ENCODE results near the gene IGSF6.
"Not testable (repeated sequence)": the region's sequence is repeated elsewhere in the genome, so short reads cannot be mapped to it uniquely, and the experiment has no call there.

IGSF6 gene

DNA sequence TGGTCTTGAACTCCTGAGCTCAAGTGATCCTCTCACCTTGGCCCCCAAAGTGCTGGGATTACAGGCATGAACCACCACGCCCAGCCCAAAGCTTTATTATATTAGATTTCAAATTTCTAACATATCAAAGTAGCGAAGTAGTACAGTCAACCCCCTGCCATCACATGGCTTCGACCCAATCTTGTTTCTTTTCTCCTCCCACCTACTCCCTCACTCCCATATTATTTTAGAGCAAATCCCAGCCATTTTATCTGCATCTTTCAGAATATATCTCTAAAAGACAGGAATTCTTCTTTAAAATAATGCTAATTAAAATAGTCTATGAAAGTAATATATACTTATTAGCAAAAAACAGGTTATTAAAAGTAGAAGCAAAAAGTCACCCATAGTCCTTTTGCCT, 893 bp downstream of the IGSF6 start:
- DNase-seq: no peak

- peak; percentile 84 for DNase-seq
Measured at GRCh38 chr16:21650521-21650920, 1.9 kb downstream of the IGSF6 start.

- DNase-seq: not testable (repeated sequence)
Measured at GRCh38 chr16:21649826-21650406, 2.5 kb downstream of the IGSF6 start.

DNA sequence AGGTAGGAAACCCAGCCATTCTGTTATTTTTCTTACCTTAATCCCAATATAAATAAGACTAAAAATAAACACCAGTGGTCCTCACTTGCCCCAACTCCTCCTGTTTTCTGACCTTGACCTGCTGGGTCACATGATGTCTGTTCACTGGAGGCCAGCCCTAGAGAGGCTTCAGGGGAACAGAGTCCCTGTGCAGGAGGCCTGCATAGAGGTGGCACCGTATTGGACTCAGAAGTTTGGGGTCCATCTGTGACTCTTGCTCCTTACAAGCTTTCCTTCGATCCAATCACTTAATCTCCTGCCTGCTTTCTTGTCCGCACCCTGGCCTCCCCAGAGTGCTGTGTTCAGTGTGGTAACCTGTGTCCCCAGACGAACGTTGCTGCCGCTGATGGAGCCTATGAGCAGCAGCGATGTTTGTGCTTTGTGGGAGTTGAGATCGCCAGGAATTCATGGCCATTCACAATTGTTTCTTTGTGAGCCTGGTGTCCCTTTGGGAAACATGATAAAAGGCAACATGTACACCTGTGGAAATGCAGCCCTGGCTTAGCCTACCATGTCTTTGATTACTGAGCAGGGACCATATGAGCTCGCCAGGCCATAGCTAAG, 4.7 kb downstream of the IGSF6 start:
- no peak for DNase-seq

DNA sequence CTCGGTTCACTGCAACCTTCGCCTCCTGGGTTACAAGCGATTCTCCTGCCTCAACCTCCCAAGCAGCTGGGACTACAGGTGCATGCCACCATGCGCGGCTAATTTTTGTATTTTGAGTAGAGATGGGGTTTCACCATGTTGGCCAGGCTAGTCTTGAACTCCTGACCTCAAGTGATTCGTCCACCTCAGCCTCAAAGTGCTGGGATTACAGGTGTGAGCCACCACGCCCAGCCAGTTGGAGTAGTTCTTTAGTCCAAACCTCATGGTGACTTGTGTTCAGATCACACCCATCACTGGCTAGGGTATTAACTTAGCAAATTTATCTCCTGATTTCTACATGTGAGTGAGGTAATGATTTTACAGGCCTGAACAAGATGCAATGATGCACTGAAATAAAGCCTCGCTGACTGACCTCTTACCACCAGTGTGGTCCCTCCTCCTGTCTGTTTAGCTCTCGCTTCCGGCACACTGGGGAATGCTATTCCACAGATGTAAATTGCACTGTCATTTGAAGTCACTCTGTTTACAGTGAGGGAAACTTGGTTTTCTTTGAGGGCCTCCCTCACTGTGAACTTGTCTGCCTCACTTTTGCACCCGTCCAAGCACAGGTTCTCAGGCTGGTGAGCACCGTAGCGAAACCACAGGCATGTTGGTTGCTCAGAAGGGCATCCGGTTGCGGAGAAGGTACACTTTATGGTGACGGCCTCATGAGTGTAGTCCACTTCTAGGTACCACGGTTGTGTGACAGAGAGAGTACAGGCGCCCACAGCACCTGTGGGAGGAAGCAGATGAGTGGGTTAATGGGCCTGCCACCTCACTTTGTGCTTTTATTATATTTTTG, 5.5 kb downstream of the IGSF6 start:
- DNase-seq: no peak

DNA sequence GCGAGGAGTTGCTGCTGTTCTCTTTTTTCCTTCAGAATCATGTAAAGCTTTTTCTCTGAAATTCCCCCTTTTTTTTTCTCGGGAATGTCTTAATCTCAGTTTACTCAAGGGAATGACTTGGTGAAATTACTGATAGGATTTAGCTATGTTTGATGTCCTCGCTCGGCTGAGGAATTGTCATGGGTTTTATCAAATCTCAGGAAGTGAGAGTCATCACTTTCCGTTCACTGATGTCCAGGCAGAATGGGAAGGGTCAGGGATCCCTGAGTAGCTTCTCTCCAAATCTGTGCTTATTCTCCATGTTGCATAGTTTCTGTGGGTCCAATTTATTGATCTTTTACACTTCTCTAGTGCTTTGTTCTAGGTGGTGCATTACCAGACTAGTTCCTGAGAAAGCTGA, 6.3 kb downstream of the IGSF6 start:
- DNase-seq: no peak

GRCh38 chr16:21645261-21645721, 7.1 kb downstream of the IGSF6 start:
- peak; percentile 61 for DNase-seq

- DNase-seq: no peak
Measured at GRCh38 chr16:21644674-21645073, 7.7 kb downstream of the IGSF6 start.

GRCh38 chr16:21643785-21644184, 8.6 kb downstream of the IGSF6 start:
- DNase-seq: peak; percentile 66

DNA sequence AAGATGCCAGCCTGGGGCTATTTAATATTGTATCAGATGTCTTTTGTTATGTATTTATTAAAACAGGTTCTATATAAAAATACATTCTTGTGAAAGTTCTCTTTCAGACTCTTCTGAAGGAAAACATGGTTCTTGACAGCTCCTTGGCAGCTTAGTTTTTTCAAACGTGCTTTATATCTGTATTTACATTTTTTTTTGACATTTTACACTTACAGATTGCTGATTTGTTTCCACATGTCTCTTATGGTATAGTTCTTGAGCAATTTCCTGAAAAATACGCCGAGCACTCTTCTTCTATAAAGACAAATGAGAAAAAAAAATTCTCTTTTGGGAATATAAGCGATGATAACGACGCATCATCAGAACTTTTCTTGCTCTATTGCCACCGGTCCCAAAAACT, 9.5 kb downstream of the IGSF6 start:
- no peak for DNase-seq

GRCh38 chr16:21641916-21642315, 10.5 kb downstream of the IGSF6 start:
- no peak for DNase-seq

GRCh38 chr16:21639493-21639892, 12.9 kb downstream of the IGSF6 start:
- DNase-seq: no peak

GRCh38 chr16:21638573-21638975, 13.8 kb downstream of the IGSF6 start:
- no peak for DNase-seq

DNA sequence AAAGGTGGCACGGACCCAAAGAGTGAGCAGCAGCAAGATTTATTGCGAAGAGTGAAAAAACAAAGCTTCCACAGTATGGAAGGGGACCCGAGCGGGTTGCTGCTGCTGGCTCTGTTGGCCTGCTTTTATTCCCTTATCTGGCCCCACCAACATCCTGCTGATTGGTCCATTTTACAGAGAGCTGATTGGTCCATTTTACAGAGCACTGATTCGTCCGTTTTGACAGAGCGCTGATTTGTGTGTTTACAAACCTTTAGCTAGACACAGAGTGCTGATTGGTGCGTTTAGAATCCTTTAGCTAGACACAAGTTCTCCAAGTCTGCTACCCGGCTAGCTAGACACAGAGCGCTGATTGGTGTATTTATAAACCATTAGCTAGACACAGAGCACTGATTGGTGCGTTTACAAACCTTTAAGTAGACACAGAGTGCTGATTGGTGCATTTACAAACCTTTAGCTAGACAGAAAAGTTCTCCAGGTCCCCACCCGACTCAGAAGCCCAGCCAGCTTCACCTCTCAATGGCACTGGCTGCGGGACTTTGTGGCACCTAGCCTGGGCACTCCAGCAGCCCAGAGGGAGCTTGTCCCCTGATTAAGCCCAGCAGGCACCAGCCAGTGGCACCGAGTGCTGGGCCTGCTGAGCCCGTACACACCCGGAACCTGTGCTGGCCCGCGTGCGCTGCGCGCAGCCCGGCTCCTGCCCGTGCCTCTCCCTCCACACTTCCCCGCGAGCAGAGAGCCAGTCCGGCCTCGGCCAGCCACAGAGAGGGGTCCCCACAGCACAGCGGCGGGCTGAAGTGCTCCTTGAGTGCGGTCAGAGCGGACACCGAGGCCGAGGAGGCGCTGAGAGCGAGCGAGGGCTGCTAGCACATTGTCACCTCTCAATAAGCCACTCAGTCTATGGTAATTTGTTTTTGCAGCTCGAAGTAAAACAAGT, 15.1 kb downstream of the IGSF6 start:
- no peak for DNase-seq

- DNase-seq: not testable (repeated sequence)
Measured at GRCh38 chr16:21635694-21636093, 16.7 kb downstream of the IGSF6 start.

DNA sequence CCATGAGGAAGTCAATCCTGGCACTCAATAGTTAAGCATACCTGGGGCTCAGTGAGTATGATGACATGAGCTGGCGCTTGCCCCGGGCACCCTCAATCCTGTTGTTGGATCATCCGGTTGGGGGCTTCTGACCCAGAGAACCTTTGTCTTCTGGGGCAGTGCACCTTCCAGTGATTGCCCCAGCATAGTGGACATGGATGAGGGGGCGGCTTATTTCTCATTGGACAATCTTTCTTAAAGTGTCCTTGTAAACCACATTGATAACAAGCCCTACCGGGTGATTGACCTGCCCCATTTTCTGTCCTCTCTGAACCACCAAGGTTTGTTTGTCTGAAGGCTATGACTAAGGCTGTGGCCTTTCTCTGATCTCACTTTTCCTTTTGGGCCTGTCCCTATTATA, 18.2 kb downstream of the IGSF6 start:
- no peak for DNase-seq

DNA sequence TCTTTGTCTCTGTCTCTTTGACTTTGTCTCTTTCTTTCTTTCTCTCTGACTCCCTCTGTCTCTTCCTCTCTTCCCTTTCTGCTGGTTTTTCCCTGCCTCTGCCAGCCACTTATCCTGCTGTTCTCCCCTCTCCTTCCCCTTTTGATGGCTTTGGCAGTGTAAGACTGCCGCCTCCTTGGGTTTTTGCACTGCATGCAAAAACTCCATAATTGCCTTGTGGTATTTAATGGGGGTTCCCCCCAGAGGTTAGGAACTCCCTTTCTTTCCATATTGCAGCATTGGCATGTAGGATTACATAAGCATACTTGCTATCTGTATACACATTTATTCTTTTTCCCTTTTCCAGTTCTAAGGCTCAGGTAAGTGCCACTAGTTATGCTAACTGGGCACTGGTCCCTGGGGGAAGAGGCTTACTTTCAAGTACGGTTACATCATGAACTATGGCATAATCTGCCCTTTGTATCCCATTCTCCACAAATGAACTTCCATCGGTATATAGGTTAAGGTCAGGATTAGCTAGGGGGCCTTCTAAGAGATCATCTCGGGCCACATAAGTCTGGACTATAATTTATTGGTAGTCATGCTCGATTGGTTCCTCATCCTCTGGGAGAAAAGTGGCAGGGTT, 20.3 kb downstream of the IGSF6 start:
- not testable (repeated sequence) for DNase-seq

- not testable (repeated sequence) for DNase-seq
Measured at GRCh38 chr16:21631376-21631775, 21.0 kb downstream of the IGSF6 start.

- not testable (repeated sequence) for DNase-seq
Measured at GRCh38 chr16:21630866-21631265, 21.5 kb downstream of the IGSF6 start.

DNA sequence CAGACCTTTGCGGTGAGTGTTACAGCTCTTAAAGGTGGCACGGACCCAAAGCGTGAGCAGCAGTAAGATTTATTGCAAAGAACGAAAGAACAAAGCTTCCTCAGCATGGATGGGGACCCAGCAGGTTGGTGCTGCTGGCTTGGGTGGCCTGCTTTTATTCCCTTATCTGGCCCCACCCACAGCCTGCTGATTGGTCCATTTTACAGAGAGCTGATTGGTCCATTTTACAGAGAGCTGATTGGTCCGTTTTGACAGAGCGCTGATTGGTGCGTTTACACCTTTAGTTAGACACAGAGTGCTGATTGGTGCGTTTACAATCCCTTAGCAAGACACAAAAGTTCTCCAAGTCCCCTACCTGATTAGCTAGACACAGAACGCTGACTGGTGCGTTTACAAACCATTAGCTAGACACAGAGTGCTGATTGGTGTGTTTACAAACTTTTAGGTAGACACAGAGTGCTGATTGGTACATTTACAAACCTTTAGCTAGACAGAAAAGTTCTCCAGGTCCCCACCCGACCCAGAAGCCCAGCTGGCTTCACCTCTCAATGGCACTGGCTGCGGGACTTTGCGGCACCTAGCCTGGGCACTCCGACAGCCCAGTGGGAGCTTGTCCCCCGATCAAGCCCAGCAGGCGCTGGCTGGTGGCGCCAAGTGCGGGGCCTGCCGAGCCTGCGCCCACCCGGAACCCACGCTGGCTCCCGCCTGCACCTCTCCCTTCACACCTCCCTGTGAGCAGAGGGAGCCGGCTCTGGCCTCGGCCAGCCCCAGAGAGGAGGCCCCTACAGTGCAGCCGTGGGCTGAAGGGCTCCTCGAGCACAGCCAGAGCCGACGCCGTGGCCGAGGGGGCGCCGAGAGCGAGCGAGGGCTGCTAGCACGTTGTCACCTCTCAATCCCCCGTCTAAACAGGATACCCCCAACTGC, 22.5 kb downstream of the IGSF6 start:
- not testable (repeated sequence) for DNase-seq

DNA sequence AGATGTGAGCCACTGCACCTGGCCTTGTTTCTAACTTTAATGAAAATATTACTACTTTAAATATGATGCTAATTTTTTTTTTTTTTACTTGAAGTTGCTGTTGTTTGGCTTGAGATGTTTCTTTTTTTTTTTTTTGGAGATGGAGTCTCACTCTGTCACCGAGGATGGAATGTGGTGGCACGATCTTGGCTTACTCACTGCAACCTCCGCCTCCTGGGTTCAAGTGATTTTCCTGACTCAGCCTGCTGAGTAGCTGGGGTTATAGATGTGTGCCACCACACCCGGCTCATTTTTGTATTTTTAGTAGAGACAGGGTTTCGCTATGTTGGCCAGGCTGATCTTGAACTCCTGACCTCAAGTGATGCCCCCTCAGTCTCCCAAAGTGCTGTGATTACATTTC, 23.6 kb downstream of the IGSF6 start:
- no peak for DNase-seq
